ENCODE data around the gene SACM1L. TPM values are rescaled to one million over a fixed set of nuclear protein-coding genes. Genes with fewer than 3 reads are reported as not detected.

The SACM1L gene
- total RNA-seq, 1 donor from 2014 or later = 39.4 TPM

DNA sequence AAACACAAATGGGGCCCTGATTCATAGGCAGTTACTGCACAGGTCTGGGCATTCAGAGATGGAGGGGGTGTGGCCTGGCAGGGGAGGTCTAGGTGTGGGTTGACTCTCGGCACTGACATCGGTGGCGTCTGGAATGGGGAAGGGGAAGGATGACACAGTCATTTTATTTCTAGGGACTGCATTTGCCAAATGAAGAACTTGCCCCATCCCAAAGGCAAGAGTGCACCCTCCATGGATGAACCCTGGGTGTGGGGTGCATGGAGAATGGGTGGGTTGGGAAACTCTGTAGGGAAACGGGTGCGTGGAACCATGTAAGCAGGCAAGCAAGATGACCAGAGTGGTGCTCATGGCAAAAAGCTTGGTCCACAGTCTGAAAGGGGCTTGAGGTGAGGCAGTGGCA lies 82.6 kb downstream of the SACM1L start:
- no peaks in the 10 kb centered on the region for H3K9me3 Mint-ChIP-seq (ENCODE audit: unreplicated experiment)

DNA sequence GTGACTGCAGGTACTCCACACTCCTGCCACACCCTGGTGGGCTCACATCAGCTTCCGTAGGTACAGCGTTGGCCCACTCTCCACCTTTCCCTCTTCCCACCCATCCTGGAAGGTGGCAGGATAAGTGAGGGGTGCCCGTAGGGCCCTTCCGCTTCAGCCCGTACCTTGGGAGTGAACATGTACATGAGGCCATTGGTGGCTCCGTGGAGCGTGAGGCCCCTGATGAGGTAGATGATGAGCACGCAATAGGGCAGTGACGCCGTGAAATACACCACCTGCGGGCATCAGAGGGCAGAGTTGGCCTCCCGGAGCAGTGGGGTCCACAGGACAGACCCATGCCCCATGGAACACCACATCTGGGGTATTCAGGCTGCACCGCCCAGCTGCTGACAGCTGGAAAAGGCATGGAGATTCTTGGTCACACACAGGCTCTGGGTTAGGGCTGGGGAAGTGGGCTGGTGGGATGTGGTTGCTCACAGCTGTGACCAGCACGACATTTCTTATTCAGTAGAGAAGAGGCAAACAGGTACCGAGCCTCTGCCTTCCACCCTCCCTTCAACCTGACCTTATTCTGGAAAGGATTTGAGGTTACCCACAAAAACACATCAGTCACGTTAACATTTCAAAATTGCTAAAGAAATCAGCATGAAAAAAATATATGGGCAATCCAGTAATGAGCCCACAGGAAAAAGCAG lies 83.3 kb downstream of the SACM1L start:
- Histone ChIP-seq H4K20me1 (ENCODE audit: insufficient read depth, low read length) (no peaks in the 10 kb centered on the region), H3K27me3 (ENCODE audit: insufficient read depth, low read length) (peaks cover 37% of the 10 kb centered on the region), H3K79me2 (ENCODE audit: insufficient read depth, low read length) (no peaks in the 10 kb centered on the region), H2AFZ (ENCODE audit: low read depth, low read length) (no peak overlapping the region), H3K9ac (ENCODE audit: low read length) (no peak overlapping the region), H3K36me3 (ENCODE audit: insufficient read depth, low read length) (no peaks in the 10 kb centered on the region), H3K27ac (ENCODE audit: low read depth, low read length) (no peak overlapping the region), H3K4me1 (ENCODE audit: insufficient read depth, low read length) (no peaks in the 10 kb centered on the region), H3K4me3 (ENCODE audit: insufficient read depth, low read depth, low read length) (no peak overlapping the region), H3K9me3 (ENCODE audit: insufficient read depth, low read depth, low read length) (no peaks in the 10 kb centered on the region), H3K4me2 (ENCODE audit: low read length) (no peak overlapping the region)
- Mint-ChIP-seq H3K36me3 (ENCODE audit: low read depth, unreplicated experiment) (peaks cover 1% of the 10 kb centered on the region), H3K27me3 (ENCODE audit: low read depth, unreplicated experiment) (peaks cover 55% of the 10 kb centered on the region), H3K4me3 (ENCODE audit: unreplicated experiment) (no peak overlapping the region), H3K27ac (ENCODE audit: unreplicated experiment) (no peak overlapping the region), H3K9me3 (ENCODE audit: unreplicated experiment) (no peaks in the 10 kb centered on the region), H3K4me1 (ENCODE audit: low read depth, unreplicated experiment) (no peaks in the 10 kb centered on the region)
- TF ChIP-seq EZH2 (IDR thresholded peaks at IDR 0.05; ENCODE audit: insufficient read depth, low read length) = no peak
- TF ChIP-seq, protein P1, sequence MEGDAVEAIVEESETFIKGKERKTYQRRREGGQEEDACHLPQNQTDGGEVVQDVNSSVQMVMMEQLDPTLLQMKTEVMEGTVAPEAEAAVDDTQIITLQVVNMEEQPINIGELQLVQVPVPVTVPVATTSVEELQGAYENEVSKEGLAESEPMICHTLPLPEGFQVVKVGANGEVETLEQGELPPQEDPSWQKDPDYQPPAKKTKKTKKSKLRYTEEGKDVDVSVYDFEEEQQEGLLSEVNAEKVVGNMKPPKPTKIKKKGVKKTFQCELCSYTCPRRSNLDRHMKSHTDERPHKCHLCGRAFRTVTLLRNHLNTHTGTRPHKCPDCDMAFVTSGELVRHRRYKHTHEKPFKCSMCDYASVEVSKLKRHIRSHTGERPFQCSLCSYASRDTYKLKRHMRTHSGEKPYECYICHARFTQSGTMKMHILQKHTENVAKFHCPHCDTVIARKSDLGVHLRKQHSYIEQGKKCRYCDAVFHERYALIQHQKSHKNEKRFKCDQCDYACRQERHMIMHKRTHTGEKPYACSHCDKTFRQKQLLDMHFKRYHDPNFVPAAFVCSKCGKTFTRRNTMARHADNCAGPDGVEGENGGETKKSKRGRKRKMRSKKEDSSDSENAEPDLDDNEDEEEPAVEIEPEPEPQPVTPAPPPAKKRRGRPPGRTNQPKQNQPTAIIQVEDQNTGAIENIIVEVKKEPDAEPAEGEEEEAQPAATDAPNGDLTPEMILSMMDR (IDR thresholded peaks at IDR 0.05; ENCODE audit: insufficient read depth, low read depth, low read length) = no peak
- FAIRE-seq (no peak), DNase-seq (ENCODE audit: low read depth) (no peak)

More for the DNA sequence above, 82.6 kb downstream of the SACM1L start:
- H3K27ac ChIP-seq (ENCODE audit: low read depth, low read length) = no peak overlapping the region
- H2AFZ ChIP-seq (ENCODE audit: low read depth, low read length) = no peak overlapping the region
- no peak overlapping the region for H3K4me3 Mint-ChIP-seq (ENCODE audit: unreplicated experiment)
- no peaks in the 10 kb centered on the region for H3K4me1 ChIP-seq (ENCODE audit: insufficient read depth, low read length)
- H3K27me3 ChIP-seq (ENCODE audit: insufficient read depth, low read length) = peaks cover 37% of the 10 kb centered on the region
- no peaks in the 10 kb centered on the region for H3K9me3 ChIP-seq (ENCODE audit: insufficient read depth, low read depth, low read length)
- H3K36me3 Mint-ChIP-seq (ENCODE audit: low read depth, unreplicated experiment) = peaks cover 1% of the 10 kb centered on the region
- H3K4me3 ChIP-seq (ENCODE audit: insufficient read depth, low read depth, low read length) = no peak overlapping the region
- TF ChIP-seq, protein P1 (IDR thresholded peaks at IDR 0.05; ENCODE audit: insufficient read depth, low read depth, low read length) = no peak
- no peaks in the 10 kb centered on the region for H3K79me2 ChIP-seq (ENCODE audit: insufficient read depth, low read length)
- H3K9ac ChIP-seq (ENCODE audit: low read length) = no peak overlapping the region
- H4K20me1 ChIP-seq (ENCODE audit: insufficient read depth, low read length) = no peaks in the 10 kb centered on the region
- H3K4me2 ChIP-seq (ENCODE audit: low read length) = no peak overlapping the region
- no peaks in the 10 kb centered on the region for H3K4me1 Mint-ChIP-seq (ENCODE audit: low read depth, unreplicated experiment)
- DNase-seq (ENCODE audit: low read depth) (no peak), FAIRE-seq (no peak)
- H3K27me3 Mint-ChIP-seq (ENCODE audit: low read depth, unreplicated experiment) = peaks cover 54% of the 10 kb centered on the region
- H3K27ac Mint-ChIP-seq (ENCODE audit: unreplicated experiment) = no peak overlapping the region
- H3K36me3 ChIP-seq (ENCODE audit: insufficient read depth, low read length) = no peaks in the 10 kb centered on the region

DNA sequence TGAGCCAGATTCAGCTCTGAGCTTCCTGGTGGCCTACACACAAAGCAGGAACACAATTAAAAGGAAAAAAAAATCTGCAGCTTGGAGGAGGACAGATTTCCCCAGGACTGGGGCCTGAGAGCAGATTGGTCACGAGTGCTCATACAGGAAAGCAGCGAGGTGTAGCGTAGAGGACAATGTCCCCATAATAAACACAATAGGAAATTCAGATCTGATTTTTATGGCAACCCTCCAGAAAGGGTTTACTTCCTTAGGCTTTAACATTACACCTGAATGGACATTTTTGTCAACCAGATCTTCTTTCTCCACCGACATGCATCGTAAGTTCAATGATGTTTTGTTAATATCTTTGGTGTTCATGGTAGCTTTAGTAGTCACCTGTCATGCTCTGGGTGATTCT lies 83.9 kb downstream of the SACM1L start:
- H3K4me3 ChIP-seq (ENCODE audit: insufficient read depth, low read depth, low read length) = no peak overlapping the region

More for the DNA sequence above, 83.9 kb downstream of the SACM1L start:
- Histone ChIP-seq H3K36me3 (ENCODE audit: insufficient read depth, low read length) (no peaks in the 10 kb centered on the region), H3K4me2 (ENCODE audit: low read length) (no peak overlapping the region), H3K27me3 (ENCODE audit: insufficient read depth, low read length) (peaks cover 37% of the 10 kb centered on the region), H3K4me1 (ENCODE audit: insufficient read depth, low read length) (no peaks in the 10 kb centered on the region), H3K9ac (ENCODE audit: low read length) (no peak overlapping the region), H3K79me2 (ENCODE audit: insufficient read depth, low read length) (no peaks in the 10 kb centered on the region), H3K9me3 (ENCODE audit: insufficient read depth, low read depth, low read length) (no peaks in the 10 kb centered on the region), H4K20me1 (ENCODE audit: insufficient read depth, low read length) (no peaks in the 10 kb centered on the region), H2AFZ (ENCODE audit: low read depth, low read length) (no peak overlapping the region), H3K27ac (ENCODE audit: low read depth, low read length) (no peak overlapping the region)
- H3K36me3 Mint-ChIP-seq (ENCODE audit: low read depth, unreplicated experiment) = peaks cover 1% of the 10 kb centered on the region
- no peak overlapping the region for H3K27ac Mint-ChIP-seq (ENCODE audit: unreplicated experiment)
- TF ChIP-seq, protein P1 (IDR thresholded peaks at IDR 0.05; ENCODE audit: insufficient read depth, low read depth, low read length) = no peak
- TF ChIP-seq EZH2 (IDR thresholded peaks at IDR 0.05; ENCODE audit: insufficient read depth, low read length) = no peak
- no peaks in the 10 kb centered on the region for H3K4me1 Mint-ChIP-seq (ENCODE audit: low read depth, unreplicated experiment)
- no peaks in the 10 kb centered on the region for H3K9me3 Mint-ChIP-seq (ENCODE audit: unreplicated experiment)
- DNase-seq (ENCODE audit: low read depth) (no peak), FAIRE-seq (no peak)
- H3K4me3 Mint-ChIP-seq (ENCODE audit: unreplicated experiment) = no peak overlapping the region
- H3K27me3 Mint-ChIP-seq (ENCODE audit: low read depth, unreplicated experiment) = peaks cover 59% of the 10 kb centered on the region
